Heart left ventricle (tissue), 13 donors: ENCODE data around the gene PCBP3.

Experiments used
- CTCF ChIP-seq, 12 donors: fragments of 200-600 bp; sonication (generic) in 4 of 12; IDR thresholded peaks; one replicate each; pipeline versions ENCODE4 v1.5.0 to v1.8.0; 2018 to 2022; ENCODE audit warnings: antibody characterized with exemption in 12 of 12, mild to moderate bottlenecking in 5 of 12
- POLR2A ChIP-seq, 2 donors: fragments of 450-650 bp; IDR thresholded peaks; one replicate each; pipeline ENCODE4 v1.6.1; 2017; ENCODE audit warnings: antibody characterized with exemption in 2 of 2, mild to moderate bottlenecking in 2 of 2, moderate library complexity in 2 of 2
- donor health status: ischemic (EF 13 %, LVEDD 7.1; RV severe dilation, severe dysfunction).
- donor health status: DM: no; HTN: yes; CAD: no.
- donor health status: DM: no; HTN: no; CAD: no.
- donor health status: ischemic (EF 25% LVEDD 6.9; RV normal size, moderate dysfunction).
- donor health status: ischemic (EF 25% LVEDD 5.7; RV mildly dilated, moderate dysfunction).
- donor health status: ischemic (EF 35%, LVEDD 5.7; RV mildly dilated, moderate dysfunction).
- donor health status: nonischemic (EF 11% LVEDD 7.7; RV severe dilation, severe dysfunction).
- donor health status: DM: yes; HTN: yes; CAD: no.
- donor health status: PGD.
- donor health status: ischemic (EF 29% LVEDD 5.4; RV normal size, mild dysfunction).
- donor health status: nonischemic (EF 23%, LVEDD 6.1; RV moderate dilation, normal function).

GRCh38 chr21:45637883-45638282 is 5.6 kb upstream of the PCBP3 start:
- TF ChIP-seq CTCF (IDR thresholded peaks at IDR 0.05) (no peak), POLR2A (IDR thresholded peaks at IDR 0.05) (no peak)
